GM18858 (cell line): ENCODE measurements around the gene EIF3D.

Source experiments
- ATAC-seq: cut with Tn5 transposase; IDR thresholded peaks from one replicate; pipeline ENCODE4 v1.9.1; 2021; ENCODE audit not compliant: unreplicated experiment

Gene EIF3D, protein sequence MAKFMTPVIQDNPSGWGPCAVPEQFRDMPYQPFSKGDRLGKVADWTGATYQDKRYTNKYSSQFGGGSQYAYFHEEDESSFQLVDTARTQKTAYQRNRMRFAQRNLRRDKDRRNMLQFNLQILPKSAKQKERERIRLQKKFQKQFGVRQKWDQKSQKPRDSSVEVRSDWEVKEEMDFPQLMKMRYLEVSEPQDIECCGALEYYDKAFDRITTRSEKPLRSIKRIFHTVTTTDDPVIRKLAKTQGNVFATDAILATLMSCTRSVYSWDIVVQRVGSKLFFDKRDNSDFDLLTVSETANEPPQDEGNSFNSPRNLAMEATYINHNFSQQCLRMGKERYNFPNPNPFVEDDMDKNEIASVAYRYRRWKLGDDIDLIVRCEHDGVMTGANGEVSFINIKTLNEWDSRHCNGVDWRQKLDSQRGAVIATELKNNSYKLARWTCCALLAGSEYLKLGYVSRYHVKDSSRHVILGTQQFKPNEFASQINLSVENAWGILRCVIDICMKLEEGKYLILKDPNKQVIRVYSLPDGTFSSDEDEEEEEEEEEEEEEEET

DNA sequence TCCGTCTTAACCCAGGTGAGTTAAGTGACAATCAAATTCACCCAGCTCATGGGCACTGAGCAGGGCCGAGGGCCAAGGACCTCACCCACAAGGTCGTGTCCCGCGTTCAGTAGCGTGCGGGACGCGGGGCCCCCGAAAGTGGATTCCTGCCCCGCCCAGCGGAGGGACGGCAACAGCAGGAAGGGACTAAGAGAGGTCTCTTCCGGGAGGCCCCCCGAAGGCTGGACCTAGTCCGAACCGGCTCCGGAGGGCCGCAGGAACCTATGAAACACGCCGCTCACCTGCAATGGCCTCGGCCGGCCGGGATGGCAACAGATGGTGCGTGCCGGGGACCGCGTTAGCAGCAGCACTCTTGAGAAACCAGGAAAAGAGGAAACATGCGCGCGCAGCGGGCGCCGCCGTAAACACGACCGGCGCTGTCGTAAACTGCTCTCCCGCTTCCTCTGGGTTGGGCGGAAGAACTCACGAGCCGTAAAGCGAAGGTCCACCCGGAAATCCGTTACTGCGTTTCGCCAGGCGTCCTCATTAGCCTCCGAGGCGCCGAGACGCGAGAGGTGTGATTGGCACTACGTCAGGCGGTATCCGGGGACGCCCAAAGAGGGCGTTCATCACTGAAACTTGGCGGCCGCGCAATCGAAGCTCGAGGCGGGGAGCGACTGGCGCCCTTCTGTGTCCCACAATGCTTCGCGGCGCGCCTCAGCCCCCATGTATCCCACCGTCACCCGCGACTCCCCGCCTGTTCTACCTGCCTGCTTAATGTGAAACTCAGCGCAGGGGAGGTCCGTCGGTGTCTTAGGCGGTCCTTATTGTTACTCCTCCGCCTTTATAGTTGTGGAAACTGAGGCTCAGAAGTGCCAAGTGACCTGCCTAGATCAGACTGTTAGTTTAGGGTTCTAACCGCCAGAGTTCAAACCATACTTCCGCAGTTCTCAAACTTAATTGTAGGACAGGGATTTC, at the start of gene EIF3D:
EIF3D (minus strand) TSS at position 372 of the 957 bp plus-strand sequence. CDS start 3,045 bp downstream, outside the sequence.
- ATAC-seq, result peak; percentile 80

DNA sequence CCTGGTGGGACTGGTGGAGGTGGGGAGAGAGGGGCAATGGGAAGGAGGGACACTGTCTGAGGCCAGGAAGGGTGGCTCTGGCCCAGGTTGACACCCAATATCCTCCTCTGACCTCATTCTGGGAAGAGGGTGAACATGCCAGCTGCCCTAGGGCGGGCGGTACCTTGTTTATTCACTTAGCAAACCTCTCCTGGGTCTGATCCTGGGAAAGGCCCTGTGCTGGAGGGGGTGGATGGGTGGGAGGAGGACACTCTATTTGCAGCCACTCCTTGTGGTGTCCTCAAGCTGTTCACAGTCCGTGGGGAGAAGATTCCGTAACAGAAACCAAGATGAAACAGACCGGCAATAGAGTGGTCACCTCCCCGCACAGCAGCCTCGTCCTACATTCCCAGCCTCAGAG, 49.7 kb upstream of the EIF3D start:
- no peak for ATAC-seq

DNA sequence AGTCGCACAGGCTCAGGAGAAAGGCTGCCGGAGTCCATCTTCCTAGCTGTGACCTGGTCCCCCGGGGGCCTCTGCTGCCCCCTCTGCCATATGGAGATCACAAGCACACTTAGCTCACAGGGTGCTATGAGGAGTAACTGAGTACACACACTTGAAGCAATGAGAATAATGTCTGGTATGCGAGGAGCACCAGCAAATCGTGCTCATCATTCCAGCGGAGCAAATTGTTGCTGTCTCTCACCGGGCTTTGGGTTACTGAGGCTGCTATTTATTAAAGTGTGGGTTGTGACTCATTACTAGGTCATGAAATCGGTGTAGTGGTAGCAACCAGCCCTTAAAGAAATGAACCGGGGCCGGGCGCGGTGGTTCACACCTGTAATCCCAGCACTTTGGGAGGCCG, 48.1 kb upstream of the EIF3D start:
- ATAC-seq, result no peak

DNA sequence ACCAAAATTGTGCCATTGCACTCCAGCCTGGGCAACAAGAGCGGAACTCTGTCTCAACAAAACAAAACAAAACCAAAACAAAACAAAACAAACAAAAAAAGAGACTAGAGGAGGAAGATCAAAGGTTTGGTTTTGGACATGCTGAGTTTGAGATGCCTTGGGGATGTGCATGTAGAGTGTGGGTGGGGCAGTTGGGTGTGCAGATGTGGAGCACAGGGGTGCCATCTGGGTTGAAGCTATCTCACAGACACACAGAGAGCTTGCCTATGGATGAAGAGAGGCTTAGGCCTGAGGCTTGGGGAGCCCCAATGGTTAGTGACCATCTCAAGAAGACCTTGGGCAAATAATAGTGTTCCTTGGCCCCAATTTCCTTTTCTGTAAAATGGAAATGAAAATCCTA, 45.8 kb upstream of the EIF3D start:
- no peak for ATAC-seq

DNA sequence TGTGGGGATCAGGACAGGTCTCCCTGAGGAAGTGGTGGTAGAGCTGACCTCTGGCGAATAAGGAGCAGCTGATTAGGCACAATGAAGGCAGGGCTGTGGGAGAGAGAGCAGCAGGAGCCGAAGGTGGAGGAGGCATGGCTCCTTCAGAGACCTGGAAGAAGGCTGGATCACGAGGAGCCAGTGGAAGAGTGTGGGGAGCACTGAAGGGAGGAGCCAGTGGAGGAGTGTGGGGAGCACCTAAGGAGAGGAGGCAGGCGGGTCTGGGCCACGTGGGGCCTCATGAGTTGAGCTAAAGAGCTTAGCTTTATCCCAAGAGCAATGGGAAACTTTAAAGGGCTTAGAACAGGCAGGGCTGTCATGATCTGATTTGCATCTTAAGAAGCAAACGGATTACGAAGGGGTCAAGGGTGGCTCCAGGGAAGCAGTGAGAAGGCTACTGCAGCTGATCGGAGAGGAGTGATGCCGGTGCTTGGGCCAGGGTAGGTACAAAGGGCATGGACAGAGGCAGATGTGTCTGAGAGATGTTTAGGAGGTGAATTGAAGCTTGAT, 44.9 kb upstream of the EIF3D start:
- no peak for ATAC-seq

DNA sequence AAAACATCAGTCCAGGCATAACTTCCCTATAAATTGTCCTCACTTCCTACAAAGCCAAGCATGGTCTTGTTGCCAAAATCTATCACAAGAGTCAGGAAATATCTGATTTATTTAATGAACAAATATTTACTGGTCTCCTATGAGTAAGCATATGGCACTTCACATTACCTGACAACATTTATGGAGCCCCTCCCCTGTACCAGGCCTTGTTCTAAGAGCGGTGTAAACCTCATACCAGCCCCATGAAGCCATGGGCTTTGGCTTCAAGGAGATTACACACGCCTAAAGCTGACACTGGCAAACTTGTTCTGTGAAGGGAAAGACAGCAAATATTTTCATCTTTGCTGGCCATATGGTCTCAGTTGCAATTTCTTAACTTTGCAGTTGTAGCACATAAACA, 43.0 kb upstream of the EIF3D start:
- ATAC-seq, result no peak

DNA sequence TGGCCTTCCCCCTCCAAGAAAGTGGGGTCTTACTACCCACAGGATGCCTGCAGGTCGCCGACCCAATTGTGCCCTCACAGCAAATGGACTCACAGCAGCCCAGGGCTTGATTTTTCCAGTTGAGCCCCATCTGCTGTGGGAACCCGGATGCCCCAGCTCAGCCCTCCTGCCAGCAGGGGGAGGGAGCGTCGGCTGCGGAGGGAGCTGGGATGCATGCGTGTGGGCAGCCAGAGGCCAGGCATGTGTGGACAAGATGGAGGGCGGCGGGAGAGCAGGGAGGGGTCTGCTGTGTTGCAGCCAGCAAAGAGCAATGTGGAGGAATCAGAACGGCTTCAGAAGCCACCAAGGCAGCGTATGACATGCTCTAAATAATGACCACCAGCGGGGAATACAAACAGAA, 41.0 kb upstream of the EIF3D start:
- ATAC-seq, result no peak

DNA sequence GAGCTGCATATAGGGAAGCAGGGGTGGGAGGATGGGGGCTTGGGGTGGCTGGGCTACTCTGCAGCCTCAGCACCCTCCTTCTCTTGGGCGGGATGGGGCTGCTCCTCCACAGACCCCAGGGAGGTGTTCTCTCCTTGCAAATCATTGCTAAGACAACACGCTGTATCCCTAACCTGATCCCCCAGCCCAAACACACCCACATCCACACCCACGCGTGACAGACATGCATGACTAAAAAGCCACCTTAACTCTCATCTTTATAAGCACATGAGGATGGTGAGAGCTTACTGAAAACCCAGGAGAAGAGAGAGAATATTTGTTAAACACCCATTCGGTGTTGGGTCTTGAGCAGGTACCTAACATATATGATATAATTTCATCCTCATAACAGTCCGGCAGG, 39.9 kb upstream of the EIF3D start:
- ATAC-seq, result no peak

DNA sequence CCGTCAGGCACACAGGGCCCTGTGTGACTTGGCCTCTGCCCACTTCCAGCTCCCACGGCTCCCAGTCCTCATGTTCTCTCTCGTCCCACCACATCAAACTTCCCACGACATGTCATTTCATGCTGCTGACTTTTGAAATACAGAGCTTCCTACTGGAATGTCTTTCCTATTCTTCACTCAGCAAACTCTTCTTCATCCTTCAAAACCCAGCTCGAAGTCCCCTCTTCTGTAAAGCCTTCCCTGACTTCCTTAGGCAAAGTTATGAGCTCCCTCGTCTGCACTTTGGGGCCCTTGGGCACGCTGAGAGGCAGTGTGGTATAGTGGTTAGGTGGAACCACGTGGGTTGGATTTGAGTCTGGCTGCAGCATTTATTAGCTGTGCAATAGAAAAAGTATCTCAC, 37.8 kb upstream of the EIF3D start:
- no peak for ATAC-seq

DNA sequence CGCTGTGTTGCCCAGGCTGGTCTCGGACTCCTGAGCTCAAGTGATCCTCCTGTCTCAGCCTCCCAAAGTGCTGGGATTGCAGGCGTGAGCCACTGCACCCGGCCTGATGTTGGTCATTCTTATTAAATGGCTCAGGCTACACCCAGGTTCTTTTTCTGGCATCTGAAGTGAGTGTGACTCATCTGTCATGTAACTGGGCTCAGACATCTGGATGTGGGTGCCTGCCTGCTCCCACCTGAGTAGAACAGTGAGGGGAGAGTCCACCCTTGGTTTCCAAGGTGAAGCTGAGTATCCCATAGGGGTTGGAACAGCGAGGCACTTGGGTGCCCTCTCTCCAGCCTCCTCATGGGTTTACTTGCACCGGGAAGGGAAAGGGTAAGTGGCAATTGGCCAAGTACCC, 36.7 kb upstream of the EIF3D start:
- no peak for ATAC-seq

DNA sequence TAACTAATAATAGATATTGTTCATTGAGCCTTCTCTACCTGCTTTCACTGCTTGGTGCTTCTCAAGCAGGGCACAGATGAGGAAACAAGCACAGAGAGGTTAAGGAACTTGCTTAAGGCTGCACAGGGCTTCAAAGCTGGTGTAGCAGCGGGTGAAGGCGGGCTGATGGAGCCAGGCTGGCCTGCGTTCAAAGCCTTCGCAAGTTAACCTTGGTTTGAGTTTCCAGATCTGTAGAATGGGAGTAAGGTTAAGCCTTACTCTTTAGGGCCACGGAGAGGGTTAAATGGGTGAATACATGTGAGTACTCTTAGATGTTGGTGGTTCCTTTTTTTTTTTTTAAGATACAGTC, 36.2 kb upstream of the EIF3D start:
- no peak for ATAC-seq

DNA sequence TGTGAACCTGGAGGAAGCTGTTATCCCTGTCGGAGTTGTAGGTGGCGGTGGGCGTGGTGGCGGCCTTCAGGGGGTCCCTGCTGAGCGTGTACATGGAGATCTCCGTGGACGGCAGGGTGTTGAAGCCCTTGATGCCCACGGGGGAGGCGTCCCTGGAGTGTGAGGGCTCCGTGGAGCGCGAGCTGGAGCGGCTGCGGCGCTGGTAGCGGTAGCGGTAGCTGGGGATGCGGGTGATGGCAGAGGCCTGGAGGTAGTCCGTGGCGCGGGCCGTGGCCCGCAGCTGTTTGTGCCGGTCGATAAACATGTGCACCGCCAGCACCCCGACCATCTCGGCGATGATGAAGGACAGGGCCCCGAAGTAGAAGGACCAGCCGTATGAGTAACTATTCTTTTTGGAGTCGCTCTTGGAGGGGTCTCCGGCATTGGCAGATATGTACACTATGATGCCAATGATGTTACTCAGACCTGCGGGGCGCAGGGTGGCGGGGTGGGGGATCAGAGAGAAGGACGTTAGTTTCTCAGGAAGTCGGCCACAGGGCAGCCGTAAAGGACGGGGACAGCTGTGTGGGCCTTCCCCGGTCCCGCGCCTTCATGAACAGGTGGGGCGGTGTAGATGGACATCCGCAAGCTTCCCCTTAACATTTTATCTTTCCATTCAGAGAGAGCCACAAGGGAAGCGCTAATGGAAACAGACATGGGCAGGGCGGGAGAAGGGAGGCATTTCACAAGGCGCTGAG, 35.6 kb upstream of the EIF3D start:
- no peak for ATAC-seq

DNA sequence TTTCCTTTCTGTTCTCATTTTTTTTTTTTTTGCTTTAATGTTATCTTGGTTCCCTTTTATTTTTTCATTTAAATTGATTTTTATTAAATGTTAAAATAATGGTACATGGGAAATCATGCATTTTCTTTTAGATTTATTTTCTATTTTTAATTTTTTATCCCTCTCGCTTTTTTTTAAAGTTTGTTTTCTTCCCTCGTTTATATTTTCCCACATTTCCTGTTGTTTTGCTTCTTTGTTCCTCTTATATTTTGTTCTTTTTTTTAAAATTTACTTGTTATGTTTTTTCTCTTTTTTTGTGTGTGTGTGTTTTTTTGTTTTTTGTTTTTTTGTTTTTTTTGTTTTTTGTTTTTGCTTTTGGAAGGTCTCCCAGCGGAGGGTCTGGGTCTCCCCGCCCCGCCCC, 34.9 kb upstream of the EIF3D start:
- no peak for ATAC-seq

DNA sequence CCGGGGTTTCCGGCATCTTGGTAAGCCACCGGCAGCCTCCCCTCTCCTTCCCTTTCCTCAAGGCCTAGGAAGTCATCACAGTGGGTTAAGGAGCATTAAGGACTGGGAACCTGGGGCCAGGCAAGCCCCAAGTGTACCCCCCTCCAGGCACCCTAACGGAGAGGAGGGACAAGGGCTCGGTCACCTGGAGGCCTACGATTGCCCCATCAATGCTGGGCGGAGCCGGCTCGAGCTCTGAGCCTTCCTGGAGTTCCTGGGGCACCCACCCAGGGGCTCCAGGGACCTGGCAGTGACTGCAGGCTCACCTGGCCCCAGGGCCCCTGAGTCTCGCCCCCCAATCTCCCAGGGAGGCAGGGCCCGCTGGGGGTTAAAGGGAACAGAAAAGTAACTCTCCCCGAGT, 34.5 kb upstream of the EIF3D start:
- ATAC-seq, result no peak

DNA sequence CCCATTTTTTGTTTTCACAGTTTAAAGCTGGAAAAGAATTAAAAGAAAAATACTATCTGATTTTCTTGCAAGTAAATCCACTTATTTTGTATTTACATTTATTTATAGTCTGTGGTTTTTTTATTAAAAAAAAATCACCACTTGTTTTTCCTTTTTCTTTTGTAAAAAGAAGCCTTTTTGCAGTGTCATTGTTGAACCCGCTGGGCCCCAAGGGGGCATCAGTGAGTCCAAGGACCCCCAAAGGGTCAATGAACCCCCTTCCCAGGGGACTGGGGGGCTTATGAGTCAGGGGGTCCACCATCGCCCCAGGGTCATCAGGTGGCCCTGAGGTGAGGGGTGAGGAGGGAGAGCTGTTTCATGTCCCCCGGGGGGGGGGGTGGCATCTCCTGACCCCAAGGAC, 34.0 kb upstream of the EIF3D start:
- ATAC-seq, result no peak

DNA sequence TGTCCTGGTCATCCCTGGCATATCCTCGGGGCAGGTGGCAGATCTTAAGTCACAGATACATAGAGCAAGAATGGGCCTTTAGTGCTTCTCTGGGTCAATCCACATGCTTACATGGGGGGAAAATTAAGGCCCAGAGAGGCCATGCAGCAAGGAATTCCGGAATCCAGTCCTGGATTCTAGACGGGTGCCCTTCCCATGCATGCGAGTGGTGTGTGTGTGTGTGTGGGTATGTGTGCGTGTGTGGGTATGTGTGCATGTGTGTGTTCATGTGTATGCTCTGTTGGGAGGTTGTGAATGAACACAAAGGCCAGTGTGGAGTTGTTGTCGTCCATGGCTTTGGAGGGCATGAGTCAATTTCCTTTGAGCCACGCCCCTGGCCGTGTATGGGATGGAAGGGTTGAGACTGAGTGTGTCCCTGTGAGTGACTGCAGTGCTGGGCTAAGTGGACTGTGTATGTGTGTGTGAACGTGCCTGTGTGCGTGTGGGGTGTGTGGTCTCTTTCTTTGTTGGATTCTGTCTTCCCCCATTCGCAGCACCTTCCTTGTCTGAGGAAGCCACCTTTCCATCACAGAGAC, 33.4 kb upstream of the EIF3D start:
- no peak for ATAC-seq

DNA sequence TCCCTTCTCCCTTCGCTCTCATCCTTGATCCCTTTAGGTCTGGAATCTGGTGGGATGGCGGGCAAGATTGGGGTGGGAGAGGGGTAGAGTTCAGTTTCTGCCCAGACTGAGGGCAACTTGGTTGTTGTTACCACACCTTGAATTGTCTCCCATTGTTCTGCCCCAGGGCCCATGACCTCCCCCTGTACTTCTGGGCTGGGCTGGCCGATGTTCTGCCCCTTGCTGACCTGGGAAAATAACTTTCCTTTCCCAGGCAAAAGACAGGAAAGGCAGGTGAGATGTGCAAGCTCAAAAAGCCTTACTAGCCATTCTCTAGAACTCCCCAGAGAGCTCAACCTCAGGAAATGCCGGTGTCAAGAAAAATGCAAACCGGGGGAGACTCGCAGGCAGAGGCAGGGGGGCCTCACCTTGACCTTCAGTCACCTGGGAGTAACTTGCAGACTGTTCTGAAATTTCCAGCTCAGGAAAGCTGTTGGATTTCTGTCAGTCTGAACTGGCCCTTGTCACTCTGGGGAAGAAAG, 32.4 kb upstream of the EIF3D start:
- no peak for ATAC-seq

DNA sequence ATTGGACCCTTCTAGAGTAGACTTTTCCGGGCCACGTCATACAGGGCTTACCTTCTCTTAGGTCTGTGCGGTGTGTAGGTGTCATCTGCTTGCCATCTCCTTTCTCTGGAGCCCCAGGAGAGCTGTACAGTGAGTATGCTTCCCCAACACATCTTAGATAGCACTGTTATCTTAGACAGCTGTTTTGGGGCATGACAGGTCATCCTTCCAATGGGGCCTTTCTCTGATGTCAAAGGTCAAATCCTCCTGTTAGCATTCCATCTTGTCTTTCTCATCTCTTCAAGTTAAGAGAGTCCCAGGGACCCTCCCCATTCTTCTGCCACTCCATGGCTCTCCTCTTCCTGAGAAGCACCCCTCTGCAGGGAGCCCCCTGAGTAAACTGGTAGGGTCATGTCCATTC, 31.0 kb upstream of the EIF3D start:
- ATAC-seq, result no peak

DNA sequence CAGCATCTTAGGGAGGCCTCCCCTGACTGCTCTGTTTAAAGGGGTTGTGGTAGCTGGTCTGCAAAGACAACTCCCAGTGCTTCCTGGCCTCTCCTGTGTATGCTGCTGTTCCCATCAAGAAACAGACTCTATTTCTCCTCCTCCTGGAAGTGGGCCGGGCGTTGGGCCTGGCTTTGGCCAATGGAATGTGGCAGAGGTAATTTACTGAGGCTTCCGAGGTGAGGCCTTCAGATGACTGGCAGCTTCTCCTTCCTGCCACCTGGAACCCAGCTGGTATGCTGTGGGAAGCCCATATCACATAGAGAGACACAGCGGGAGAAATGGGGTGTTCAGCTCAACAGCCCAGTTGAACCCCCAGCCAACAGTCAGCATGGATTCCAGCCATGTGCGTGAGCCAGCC, 25.1 kb upstream of the EIF3D start:
- ATAC-seq, result no peak

DNA sequence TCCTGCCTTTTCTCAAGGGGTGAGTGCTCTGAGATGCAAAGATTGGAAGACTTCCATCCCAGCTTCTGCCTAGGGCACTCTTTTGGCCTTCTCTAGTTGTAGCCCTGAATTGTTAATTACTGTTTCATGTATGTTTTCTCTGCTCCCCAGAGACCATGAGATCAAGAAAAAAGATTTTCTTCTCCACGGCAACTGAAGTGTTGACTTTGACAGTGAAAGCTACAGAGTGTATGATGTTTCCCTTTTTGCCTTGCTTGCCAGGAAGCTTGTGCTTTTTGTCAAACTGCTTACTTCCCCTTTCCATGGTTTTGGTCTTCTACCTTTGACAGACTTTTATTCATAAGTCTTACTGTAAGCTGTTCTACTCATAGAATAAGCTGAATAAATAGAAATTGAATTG, 23.3 kb upstream of the EIF3D start:
- no peak for ATAC-seq
